ENCODE data around the gene MRPL2.

GRCh38 chr6:43024436-43024835 is 34.8 kb downstream of the MRPL2 start:
- TF ChIP-seq CTCF (IDR thresholded peaks at IDR 0.05; ENCODE audit: low read length) (no peak), EZH2 (IDR thresholded peaks at IDR 0.05; ENCODE audit: borderline replicate concordance, low read length) (no peak)
